ENCODE results near the gene RAB36. TPM values are rescaled to one million over a fixed set of nuclear protein-coding genes. Genes with fewer than 3 reads are reported as not detected.

Gene RAB36
- total RNA-seq, 2 experiments from 2014 or later = 0.77 to 0.87 TPM

- TF ChIP-seq CTCF (IDR thresholded peaks at IDR 0.05) = no peak
- POLR2A ChIA-PET = no interaction called here
- intact Hi-C loops (cut with DNase I, micrococcal nuclease) = no loop called here
- ATAC-seq (ENCODE audit: poor library complexity) = no peak
- Mint-ChIP-seq H3K36me3 (ENCODE audit: low read depth) (no peaks in the 10 kb centered on the region), H3K9me3 (no peaks in the 10 kb centered on the region), H3K4me3 (no peak overlapping the region), H3K27ac (no peak overlapping the region), H3K27me3 (no peaks in the 10 kb centered on the region), H3K4me1 (ENCODE audit: low read depth) (peaks cover 12% of the 10 kb centered on the region)
- no peaks in the 10 kb centered on the region for H3K9me3 ChIP-seq (ENCODE audit: control insufficient read depth in 1 of 2, insufficient read depth in 1 of 2, low read length in 2 of 2)
- H3K36me3 ChIP-seq (ENCODE audit: insufficient read depth, low read length) = no peaks in the 10 kb centered on the region
- no peak for DNase-seq
- H3K4me1 ChIP-seq (ENCODE audit: insufficient read depth, low read length) = peaks cover 26% of the 10 kb centered on the region
- CTCF ChIA-PET = no interaction called here
- no peaks in the 10 kb centered on the region for H3K27me3 ChIP-seq (ENCODE audit: control insufficient read depth in 1 of 2, insufficient read depth in 2 of 2, low read length in 2 of 2)
- no peak overlapping the region for H3K27ac ChIP-seq (ENCODE audit: low read depth in 1 of 2, low read length in 2 of 2)
- no peak overlapping the region for H3K4me3 ChIP-seq (ENCODE audit: low read length)
Observed at GRCh38 chr22:23150762-23151161, 5.5 kb downstream of the RAB36 start.

GRCh38 chr22:23151827-23152226 is 6.5 kb downstream of the RAB36 start:
- intact Hi-C loops (cut with DNase I, micrococcal nuclease) = no loop called here
- peaks cover 11% of the 10 kb centered on the region for H3K4me1 Mint-ChIP-seq (ENCODE audit: low read depth)
- no peak overlapping the region for H3K4me3 ChIP-seq (ENCODE audit: low read length)
- DNase-seq = no peak
- H3K9me3 ChIP-seq (ENCODE audit: control insufficient read depth in 1 of 2, insufficient read depth in 1 of 2, low read length in 2 of 2) = no peaks in the 10 kb centered on the region
- H3K27ac Mint-ChIP-seq = no peak overlapping the region
- no peak for TF ChIP-seq CTCF (IDR thresholded peaks at IDR 0.05)
- POLR2A ChIA-PET = no interaction called here
- no peaks in the 10 kb centered on the region for H3K36me3 Mint-ChIP-seq (ENCODE audit: low read depth)
- H3K27me3 Mint-ChIP-seq = no peaks in the 10 kb centered on the region
- peaks cover 23% of the 10 kb centered on the region for H3K4me1 ChIP-seq (ENCODE audit: insufficient read depth, low read length)
- CTCF ChIA-PET = no interaction called here
- no peaks in the 10 kb centered on the region for H3K9me3 Mint-ChIP-seq
- no peak overlapping the region for H3K4me3 Mint-ChIP-seq
- no peak for ATAC-seq (ENCODE audit: poor library complexity)
- no peak overlapping the region for H3K27ac ChIP-seq (ENCODE audit: low read depth in 1 of 2, low read length in 2 of 2)
- no peaks in the 10 kb centered on the region for H3K27me3 ChIP-seq (ENCODE audit: control insufficient read depth in 1 of 2, insufficient read depth in 2 of 2, low read length in 2 of 2)
- H3K36me3 ChIP-seq (ENCODE audit: insufficient read depth, low read length) = no peaks in the 10 kb centered on the region

GRCh38 chr22:23152238-23153114 is 7.2 kb downstream of the RAB36 start:
- no peak overlapping the region for H3K27ac ChIP-seq (ENCODE audit: low read depth in 1 of 2, low read length in 2 of 2)
- no peak overlapping the region for H3K4me3 Mint-ChIP-seq
- POLR2A ChIA-PET = interaction anchor here (1.1 kb wide), 1 partner anchor 15 kb away, joined by 3 read pairs; no protein-coding TSS in a partner anchor

More at GRCh38 chr22:23152238-23153114, 7.2 kb downstream of the RAB36 start:
- H3K27ac Mint-ChIP-seq = no peak overlapping the region
- TF ChIP-seq CTCF (IDR thresholded peaks at IDR 0.05) = no peak
- no peaks in the 10 kb centered on the region for H3K27me3 Mint-ChIP-seq
- DNase-seq (no peak), ATAC-seq (ENCODE audit: poor library complexity) (no peak)
- Histone ChIP-seq H3K4me3 (ENCODE audit: low read length) (no peak overlapping the region), H3K4me1 (ENCODE audit: insufficient read depth, low read length) (peaks cover 23% of the 10 kb centered on the region), H3K27me3 (ENCODE audit: control insufficient read depth in 1 of 2, insufficient read depth in 2 of 2, low read length in 2 of 2) (no peaks in the 10 kb centered on the region), H3K9me3 (ENCODE audit: control insufficient read depth in 1 of 2, insufficient read depth in 1 of 2, low read length in 2 of 2) (no peaks in the 10 kb centered on the region), H3K36me3 (ENCODE audit: insufficient read depth, low read length) (no peaks in the 10 kb centered on the region)
- H3K4me1 Mint-ChIP-seq (ENCODE audit: low read depth) = peaks cover 11% of the 10 kb centered on the region
- H3K36me3 Mint-ChIP-seq (ENCODE audit: low read depth) = no peaks in the 10 kb centered on the region
- intact Hi-C loops (cut with DNase I, micrococcal nuclease) = no loop called here
- CTCF ChIA-PET = no interaction called here
- H3K9me3 Mint-ChIP-seq = no peaks in the 10 kb centered on the region

All from CD4-positive, alpha-beta T cell (primary cell).